Measurements from ENCODE around the gene UGT1A9. TPM values are rescaled to one million over a fixed set of nuclear protein-coding genes. Genes with fewer than 3 reads are reported as not detected.

UGT1A9 gene
- total RNA-seq, 1 experiment from 2014 or later, result not detected

GRCh38 chr2:233663911-233664310, 7.8 kb upstream of the UGT1A9 start:
- H3K27ac Mint-ChIP-seq (ENCODE audit: low read depth, unreplicated experiment), result no peak overlapping the region
- H3K27me3 Mint-ChIP-seq (ENCODE audit: insufficient read depth, unreplicated experiment), result peaks cover 15% of the 10 kb centered on the region
- H3K36me3 Mint-ChIP-seq (ENCODE audit: insufficient read depth, unreplicated experiment), result no peaks in the 10 kb centered on the region
- ChIA-PET POLR2A (no interaction called here), CTCF (no interaction called here)
- intact Hi-C loops (cut with micrococcal nuclease), result no loop called here
- H3K4me1 Mint-ChIP-seq (ENCODE audit: insufficient read depth, unreplicated experiment), result no peaks in the 10 kb centered on the region
- BruUV-seq (replicated peaks), result no TSS peak
- H3K4me3 Mint-ChIP-seq (ENCODE audit: unreplicated experiment), result no peak overlapping the region
- DNase-seq (ENCODE audit: unreplicated experiment), result no peak
- no peaks in the 10 kb centered on the region for H3K9me3 Mint-ChIP-seq (ENCODE audit: unreplicated experiment)
- TF ChIP-seq CTCF (IDR thresholded peaks at IDR 0.05; ENCODE audit: unreplicated experiment), result no peak

DNA sequence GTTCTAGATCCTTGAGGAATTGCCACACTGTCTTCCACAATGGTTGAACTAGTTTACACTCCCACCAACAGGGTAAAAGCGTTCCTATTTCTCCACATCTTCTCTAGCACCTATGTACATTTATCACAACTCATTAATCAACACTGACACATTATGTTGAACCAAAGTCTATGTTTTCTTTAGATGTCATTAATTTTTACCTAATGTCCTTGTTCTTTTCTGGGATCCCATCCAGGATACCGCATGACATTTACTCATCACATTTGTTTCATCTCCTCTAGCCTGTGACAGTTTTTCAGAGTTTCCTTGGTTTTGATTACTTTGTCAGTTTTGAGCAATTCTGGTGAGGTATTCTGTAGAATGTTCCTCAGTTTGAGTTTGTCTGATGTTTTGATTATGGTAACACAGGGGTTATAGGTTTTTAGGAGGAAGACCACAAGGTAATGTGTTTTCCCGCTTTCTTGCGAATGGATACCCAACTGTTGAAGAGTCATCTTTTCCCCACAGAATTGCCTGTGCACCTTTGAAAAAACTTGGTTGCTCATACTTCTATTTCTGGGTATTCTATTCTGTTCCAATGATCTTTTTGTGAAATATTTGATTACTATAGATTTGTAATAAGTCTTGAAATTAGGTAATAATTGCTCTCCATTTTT, 3.0 kb upstream of the UGT1A9 start:
- ChIA-PET CTCF (no interaction called here), POLR2A (interaction anchor here (0.6 kb wide), 1 partner anchor 103 kb away, joined by 3 read pairs; no protein-coding TSS in a partner anchor)
- intact Hi-C loops (cut with micrococcal nuclease), result no loop called here
- Mint-ChIP-seq H3K27ac (ENCODE audit: low read depth, unreplicated experiment) (no peak overlapping the region), H3K36me3 (ENCODE audit: insufficient read depth, unreplicated experiment) (no peaks in the 10 kb centered on the region), H3K9me3 (ENCODE audit: unreplicated experiment) (no peaks in the 10 kb centered on the region), H3K4me1 (ENCODE audit: insufficient read depth, unreplicated experiment) (no peaks in the 10 kb centered on the region), H3K4me3 (ENCODE audit: unreplicated experiment) (no peak overlapping the region), H3K27me3 (ENCODE audit: insufficient read depth, unreplicated experiment) (no peaks in the 10 kb centered on the region)
- BruUV-seq (replicated peaks), result no TSS peak
- no peak for TF ChIP-seq CTCF (IDR thresholded peaks at IDR 0.05; ENCODE audit: unreplicated experiment)
- DNase-seq (ENCODE audit: unreplicated experiment), result no peak

DNA sequence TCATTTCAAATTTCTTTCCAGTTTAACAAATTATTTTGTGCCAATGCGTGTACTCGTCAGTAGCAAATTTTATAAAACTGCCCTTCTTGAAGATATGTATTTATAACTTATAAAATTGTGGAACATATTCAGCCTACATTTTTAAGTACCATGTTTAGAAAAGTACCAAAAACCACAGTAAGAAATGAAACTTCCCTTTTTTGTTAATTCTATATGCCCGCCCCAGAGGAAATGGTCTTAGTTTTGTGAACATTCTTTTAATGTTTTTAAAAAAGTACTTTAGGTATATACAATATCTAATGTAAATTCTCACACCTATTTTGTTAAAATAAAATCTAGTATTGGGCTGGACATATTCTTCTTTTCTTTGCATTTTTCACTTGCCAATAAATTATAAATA, 1.2 kb downstream of the UGT1A9 start:
- Mint-ChIP-seq H3K9me3 (ENCODE audit: unreplicated experiment) (no peaks in the 10 kb centered on the region), H3K27me3 (ENCODE audit: insufficient read depth, unreplicated experiment) (no peaks in the 10 kb centered on the region), H3K36me3 (ENCODE audit: insufficient read depth, unreplicated experiment) (no peaks in the 10 kb centered on the region), H3K4me3 (ENCODE audit: unreplicated experiment) (no peak overlapping the region), H3K4me1 (ENCODE audit: insufficient read depth, unreplicated experiment) (no peaks in the 10 kb centered on the region), H3K27ac (ENCODE audit: low read depth, unreplicated experiment) (no peak overlapping the region)
- no peak for TF ChIP-seq CTCF (IDR thresholded peaks at IDR 0.05; ENCODE audit: unreplicated experiment)
- DNase-seq (ENCODE audit: unreplicated experiment), result no peak
- intact Hi-C loops (cut with micrococcal nuclease), result no loop called here
- CTCF ChIA-PET, result no interaction called here
- no TSS peak for BruUV-seq (replicated peaks)
- POLR2A ChIA-PET, result no interaction called here

DNA sequence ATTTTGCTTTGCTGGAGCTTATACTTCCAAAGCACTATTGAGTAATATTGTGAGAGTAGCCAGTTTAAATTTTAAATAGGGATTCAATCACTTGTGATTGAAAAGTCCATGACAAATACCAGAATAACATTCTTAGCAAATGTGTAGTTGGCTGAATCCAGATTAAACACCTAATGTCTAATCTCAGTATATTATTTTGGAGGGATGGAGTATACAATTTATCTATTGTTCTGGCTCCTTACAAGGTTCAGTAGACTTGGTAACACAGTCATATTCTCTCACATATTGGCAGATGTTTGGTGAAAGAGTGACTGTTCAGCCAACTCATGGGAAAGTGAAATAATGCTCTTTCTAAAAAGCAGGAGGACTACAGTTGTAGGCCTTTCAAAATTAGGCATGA, 2.2 kb downstream of the UGT1A9 start:
- POLR2A ChIA-PET, result no interaction called here
- Mint-ChIP-seq H3K27me3 (ENCODE audit: insufficient read depth, unreplicated experiment) (no peaks in the 10 kb centered on the region), H3K27ac (ENCODE audit: low read depth, unreplicated experiment) (no peak overlapping the region), H3K36me3 (ENCODE audit: insufficient read depth, unreplicated experiment) (no peaks in the 10 kb centered on the region), H3K9me3 (ENCODE audit: unreplicated experiment) (no peaks in the 10 kb centered on the region), H3K4me1 (ENCODE audit: insufficient read depth, unreplicated experiment) (no peaks in the 10 kb centered on the region), H3K4me3 (ENCODE audit: unreplicated experiment) (no peak overlapping the region)
- intact Hi-C loops (cut with micrococcal nuclease), result no loop called here
- DNase-seq (ENCODE audit: unreplicated experiment), result no peak
- CTCF ChIA-PET, result no interaction called here
- no TSS peak for BruUV-seq (replicated peaks)
- no peak for TF ChIP-seq CTCF (IDR thresholded peaks at IDR 0.05; ENCODE audit: unreplicated experiment)
